ENCODE results near the gene LHX6. TPM values are rescaled to one million over a fixed set of nuclear protein-coding genes. Genes with fewer than 3 reads are reported as not detected.

LHX6 gene
- total and polyA plus RNA-seq, 2 of the 4 experiments (the other 2 are of a cell fraction), result under 0.01 to 0.05 TPM

DNA sequence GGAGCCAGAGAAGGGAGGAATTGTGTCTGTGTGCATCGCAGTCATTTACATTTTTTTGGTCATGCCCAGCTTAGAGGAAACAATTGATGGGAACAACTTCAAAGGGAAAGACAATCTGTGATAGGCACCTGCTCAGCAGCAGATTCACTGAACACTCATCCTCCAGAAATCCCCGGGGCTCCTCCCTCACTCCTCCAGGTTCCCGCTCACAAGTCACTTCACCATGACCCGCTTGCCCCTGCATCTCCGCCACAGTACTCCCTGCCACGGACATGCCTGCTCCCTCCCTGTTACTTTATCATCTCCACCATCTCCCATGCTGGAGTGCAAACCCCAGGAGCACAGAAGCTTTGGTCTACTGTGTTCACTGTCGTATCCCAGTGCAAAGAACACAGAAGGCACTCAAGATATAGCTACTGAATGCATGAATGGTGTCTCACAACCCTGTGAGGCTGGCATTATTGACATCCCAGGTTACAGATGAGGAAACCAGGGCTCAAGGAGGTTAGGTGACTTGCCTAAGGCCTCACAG is 16.2 kb downstream of the LHX6 start:
- BruUV-seq (replicated peaks), result no TSS peak
- Histone ChIP-seq H2BK120ac (ENCODE audit: low read depth, low read length) (no peak overlapping the region), H3K9ac (ENCODE audit: low read depth, low read length) (no peak overlapping the region), H3K4me2 (ENCODE audit: low read depth, low read length) (no peak overlapping the region), H3K56ac (ENCODE audit: extremely low read depth, insufficient read depth, low read length) (no peak overlapping the region), H3K9me1 (ENCODE audit: insufficient read depth, low read length) (no peaks in the 10 kb centered on the region), H3K4ac (ENCODE audit: low read depth, low read length) (no peak overlapping the region), H4K91ac (ENCODE audit: insufficient read depth, low read depth, low read length) (no peak overlapping the region), H3K36me3 (ENCODE audit: control insufficient read depth, insufficient read depth, low read length) (no peaks in the 10 kb centered on the region), H3K14ac (replicated peaks; ENCODE audit: low read depth, low read length) (no peak overlapping the region), H3K9me3 (ENCODE audit: control insufficient read depth, insufficient read depth, low read length) (peaks cover 10% of the 10 kb centered on the region; the same call in 1 of the 2 replicates), H3K27me3 (ENCODE audit: control insufficient read depth, insufficient read depth, low read length) (peaks cover 68% of the 10 kb centered on the region), H4K5ac (ENCODE audit: low read depth, low read length) (no peak overlapping the region), H2AFZ (replicated peaks; ENCODE audit: low read length, poor library complexity) (no peak overlapping the region), H2BK20ac (ENCODE audit: low read depth, low read length) (no peak overlapping the region), H3K4me1 (ENCODE audit: control insufficient read depth, insufficient read depth, low read length) (peaks cover 4% of the 10 kb centered on the region; the same call in 1 of the 2 replicates), H4K8ac (ENCODE audit: low read depth in 2 of 2, low read length in 2 of 2) (no peak overlapping the region), H2AK5ac (ENCODE audit: low read depth, low read length) (no peak overlapping the region), H3K18ac (ENCODE audit: low read depth, low read length) (no peak overlapping the region), H3K4me3 (ENCODE audit: insufficient read depth, low read depth, low read length) (no peak overlapping the region), H3K27ac (ENCODE audit: insufficient read depth, low read length) (no peak overlapping the region), H2BK15ac (ENCODE audit: low read depth, low read length) (no peak overlapping the region), H3K79me1 (ENCODE audit: low read depth in 1 of 2, low read length in 2 of 2) (no peaks in the 10 kb centered on the region), H2BK5ac (ENCODE audit: low read depth, low read length, poor library complexity, severe bottlenecking) (no peak overlapping the region), H3K23ac (ENCODE audit: low read depth, low read length) (no peak overlapping the region), H4K20me1 (ENCODE audit: insufficient read depth, low read length) (peaks cover 8% of the 10 kb centered on the region; the same call in 1 of the 2 replicates), H2AK9ac (replicated peaks; ENCODE audit: low read depth, low read length, poor library complexity) (peak overlapping the region; percentile 15)
- in situ Hi-C loops (cut with MboI; ENCODE audit: low sequenced_read_pairs), result no loop called here
- ATAC-seq (ENCODE audit: low read depth), result no peak
- TF ChIP-seq MXI1 (IDR thresholded peaks at IDR 0.05; ENCODE audit: borderline replicate concordance, low read depth, low read length) (no peak), CHD1 (IDR thresholded peaks at IDR 0.05; ENCODE audit: low read depth, low read length) (no peak), RCOR1 (IDR thresholded peaks at IDR 0.05; ENCODE audit: insufficient replicate concordance, low read length) (no peak), POLR2A (IDR thresholded peaks at IDR 0.05; ENCODE audit: low read depth, low read length) (no peak), FOS (IDR thresholded peaks at IDR 0.05; ENCODE audit: low read depth, low read length) (no peak), ELK1 (IDR thresholded peaks at IDR 0.05; ENCODE audit: borderline replicate concordance, low read depth, low read length) (no peak), CEBPB (IDR thresholded peaks at IDR 0.05; ENCODE audit: low read depth, low read length) (no peak), MAFK (IDR thresholded peaks at IDR 0.05; ENCODE audit: low read depth, low read length) (no peak), NFE2L2 (IDR thresholded peaks at IDR 0.05; ENCODE audit: low read depth, low read length) (no peak), BHLHE40 (IDR thresholded peaks at IDR 0.05; ENCODE audit: low read depth, low read length) (no peak), SMC3 (IDR thresholded peaks at IDR 0.05; ENCODE audit: low read depth, low read length) (no peak), USF2 (IDR thresholded peaks at IDR 0.05; ENCODE audit: low read depth, low read length) (no peak)
- dilution Hi-C loops (cut with HindIII; ENCODE audit: low sequenced_read_pairs, unreplicated experiment), result no loop called here
- no peak for DNase-seq
- intact Hi-C loops (cut with micrococcal nuclease), result no loop called here
- WGBS, 2 experiments (ENCODE audit: extremely low coverage in 2 of 2, insufficient read length in 1 of 2), result 76% methylated on average over 5 of the region's 7 CpGs; no CpG with 5 or more reads in 1 of the 2 experiments
- ChIA-PET POLR2A (ENCODE audit: unreplicated experiment) (no interaction called here), CTCF (no interaction called here)
